ENCODE data around the gene PTGES. TPM values are rescaled to one million over a fixed set of nuclear protein-coding genes. Genes with fewer than 3 reads are reported as not detected.

The PTGES gene
- total RNA-seq, 1 experiment from 2014 or later = 2.4 TPM

- Histone ChIP-seq H3K18ac (ENCODE audit: insufficient read length, low read depth, low read length) (no peak overlapping the region), H3K56ac (ENCODE audit: insufficient read length, low read depth, low read length) (no peak overlapping the region), H4K8ac (replicated peaks; ENCODE audit: insufficient read length, low read depth, low read length) (no peak overlapping the region), H2BK5ac (ENCODE audit: insufficient read length, low read length) (no peak overlapping the region), H3K9ac (ENCODE audit: extremely low read depth, insufficient read length, low read length) (no peak overlapping the region), H3K23ac (ENCODE audit: insufficient read length, low read depth, low read length) (no peak overlapping the region), H3K23me2 (ENCODE audit: insufficient read length, low read depth, low read length, poor library complexity, severe bottlenecking) (no peaks in the 10 kb centered on the region), H3K4ac (ENCODE audit: low read depth, low read length) (no peak overlapping the region), H3K14ac (ENCODE audit: insufficient read depth, low read length) (no peak overlapping the region; the same call in 1 of the 2 replicates), H4K5ac (ENCODE audit: insufficient read length, low read depth, low read length) (no peak overlapping the region), H2BK20ac (ENCODE audit: low read depth, low read length, poor library complexity, severe bottlenecking) (no peak overlapping the region), H4K20me1 (ENCODE audit: control insufficient read depth, insufficient read depth, insufficient read length) (no peaks in the 10 kb centered on the region), H2AFZ (ENCODE audit: low read length) (no peak overlapping the region), H3K79me1 (ENCODE audit: insufficient read depth, low read depth, low read length, poor library complexity, severe bottlenecking) (no peaks in the 10 kb centered on the region), H2AK5ac (ENCODE audit: insufficient read length, low read length) (no peak overlapping the region), H3T11ph (ENCODE audit: low read length) (no peak overlapping the region), H3K27ac (ENCODE audit: insufficient read length, low read depth, low read length) (no peak overlapping the region), H3K79me2 (ENCODE audit: insufficient read depth, low read length) (no peaks in the 10 kb centered on the region), H3K9me3 (ENCODE audit: control insufficient read depth, low read depth, low read length) (no peaks in the 10 kb centered on the region), H4K91ac (ENCODE audit: insufficient read length, low read depth, low read length) (no peak overlapping the region), H3K27me3 (ENCODE audit: insufficient read depth, low read length) (no peaks in the 10 kb centered on the region), H2BK120ac (ENCODE audit: low read depth, low read length, poor library complexity, severe bottlenecking) (no peak overlapping the region), H3K4me1 (ENCODE audit: insufficient read depth, low read length) (no peaks in the 10 kb centered on the region), H3K4me2 (ENCODE audit: insufficient read depth, insufficient read length, low read length) (no peak overlapping the region), H2BK15ac (ENCODE audit: low read depth, low read length) (no peak overlapping the region), H2BK12ac (ENCODE audit: insufficient read length, low read depth, low read length) (no peak overlapping the region)
- no CpG with 5 or more reads among the region's 9 CpGs for WGBS (ENCODE audit: extremely low coverage, insufficient read length, low lambda C conversion rate)
- no peak for TF ChIP-seq CTCF (conservative IDR thresholded peaks at IDR 0.05)
- Mint-ChIP-seq H3K27ac (no peak overlapping the region), H3K9me3 (no peaks in the 10 kb centered on the region), H3K36me3 (ENCODE audit: insufficient read depth in 1 of 3, low read depth in 3 of 3) (no peaks in the 10 kb centered on the region), H3K4me3 (no peak overlapping the region), H3K27me3 (ENCODE audit: low read depth) (peaks cover 3% of the 10 kb centered on the region), H3K4me1 (no peaks in the 10 kb centered on the region)
- DNase-seq = no peak
These were observed 6.6 kb downstream of the PTGES start for GRCh38 chr9:129746092-129746777.

Data from H9 (cell line).